Measurements from ENCODE around the gene LEF1.

DNA sequence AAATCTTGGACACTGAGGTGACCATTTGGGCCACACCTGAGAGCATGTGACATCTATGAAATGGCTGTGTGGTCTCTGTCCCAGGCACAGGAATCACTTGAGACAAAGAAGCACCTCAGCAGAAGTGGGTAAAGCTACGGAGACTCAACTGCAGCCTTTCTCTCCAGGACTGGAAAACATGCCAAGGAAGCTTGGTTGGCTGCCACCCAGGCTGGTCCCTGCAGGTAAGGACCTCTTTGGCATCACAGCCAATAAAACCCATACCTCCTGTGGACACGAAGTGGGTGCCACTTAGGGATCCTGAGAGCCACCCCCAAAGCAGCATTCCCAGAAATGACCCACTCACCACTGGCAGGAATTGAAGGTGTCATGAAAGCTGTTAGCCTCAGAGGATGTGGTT is 74.6 kb downstream of the LEF1 start:
- TF ChIP-seq JUNB (IDR thresholded peaks at IDR 0.05; ENCODE audit: unreplicated experiment) (no peak), EZH2 (IDR thresholded peaks at IDR 0.05; ENCODE audit: low read depth, unreplicated experiment) (no peak), POLR2AphosphoS5 (IDR thresholded peaks at IDR 0.05; ENCODE audit: low read depth) (no peak)
- TF ChIP-seq, protein P1, sequence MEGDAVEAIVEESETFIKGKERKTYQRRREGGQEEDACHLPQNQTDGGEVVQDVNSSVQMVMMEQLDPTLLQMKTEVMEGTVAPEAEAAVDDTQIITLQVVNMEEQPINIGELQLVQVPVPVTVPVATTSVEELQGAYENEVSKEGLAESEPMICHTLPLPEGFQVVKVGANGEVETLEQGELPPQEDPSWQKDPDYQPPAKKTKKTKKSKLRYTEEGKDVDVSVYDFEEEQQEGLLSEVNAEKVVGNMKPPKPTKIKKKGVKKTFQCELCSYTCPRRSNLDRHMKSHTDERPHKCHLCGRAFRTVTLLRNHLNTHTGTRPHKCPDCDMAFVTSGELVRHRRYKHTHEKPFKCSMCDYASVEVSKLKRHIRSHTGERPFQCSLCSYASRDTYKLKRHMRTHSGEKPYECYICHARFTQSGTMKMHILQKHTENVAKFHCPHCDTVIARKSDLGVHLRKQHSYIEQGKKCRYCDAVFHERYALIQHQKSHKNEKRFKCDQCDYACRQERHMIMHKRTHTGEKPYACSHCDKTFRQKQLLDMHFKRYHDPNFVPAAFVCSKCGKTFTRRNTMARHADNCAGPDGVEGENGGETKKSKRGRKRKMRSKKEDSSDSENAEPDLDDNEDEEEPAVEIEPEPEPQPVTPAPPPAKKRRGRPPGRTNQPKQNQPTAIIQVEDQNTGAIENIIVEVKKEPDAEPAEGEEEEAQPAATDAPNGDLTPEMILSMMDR (conservative IDR thresholded peaks at IDR 0.05; ENCODE audit: low read depth in 2 of 2) = no peak

Measured in GM23338 (cell line).